B cell (primary cell): ENCODE measurements around the gene DEDD2.

Experiments
- CTCF ChIP-seq: fragments of 200-600 bp; IDR thresholded peaks from one replicate; pipeline ENCODE4 v1.8.0; 2022; ENCODE audit warnings: antibody characterized with exemption, mild to moderate bottlenecking
- EZH2 ChIP-seq: IDR thresholded peaks from 2 replicates; pipeline ENCODE4 v1.6.1; 2012; ENCODE audit warnings: borderline replicate concordance, low read depth, mild to moderate bottlenecking, moderate library complexity, low read length; ENCODE audit not compliant: insufficient read depth, poor library complexity, severe bottlenecking

- no peak for TF ChIP-seq CTCF
- no peak for TF ChIP-seq EZH2
These were observed 9.4 kb upstream of the DEDD2 start for GRCh38 chr19:42226886-42227285.
